Suprapubic skin (tissue), 3 donors: ENCODE data around the gene MEIOB.

ENCODE experiments used
- EP300 ChIP-seq: sonication (generic); formaldehyde crosslinking; IDR thresholded peaks from one replicate; pipeline ENCODE4 v1.6.1; 2017; ENCODE audit warnings: antibody characterized with exemption
- TF ChIP-seq, protein P1 (sequence below), 2 donors: fragments of 200-600 bp in 1 of 2; fragments of 450-650 bp in 1 of 2; sonication (generic) in 1 of 2; IDR thresholded peaks; one replicate each; pipeline ENCODE4 v1.5.1; 2016 to 2019; ENCODE audit warnings: antibody characterized with exemption in 2 of 2, mild to moderate bottlenecking in 1 of 2, moderate library complexity in 1 of 2

DNA sequence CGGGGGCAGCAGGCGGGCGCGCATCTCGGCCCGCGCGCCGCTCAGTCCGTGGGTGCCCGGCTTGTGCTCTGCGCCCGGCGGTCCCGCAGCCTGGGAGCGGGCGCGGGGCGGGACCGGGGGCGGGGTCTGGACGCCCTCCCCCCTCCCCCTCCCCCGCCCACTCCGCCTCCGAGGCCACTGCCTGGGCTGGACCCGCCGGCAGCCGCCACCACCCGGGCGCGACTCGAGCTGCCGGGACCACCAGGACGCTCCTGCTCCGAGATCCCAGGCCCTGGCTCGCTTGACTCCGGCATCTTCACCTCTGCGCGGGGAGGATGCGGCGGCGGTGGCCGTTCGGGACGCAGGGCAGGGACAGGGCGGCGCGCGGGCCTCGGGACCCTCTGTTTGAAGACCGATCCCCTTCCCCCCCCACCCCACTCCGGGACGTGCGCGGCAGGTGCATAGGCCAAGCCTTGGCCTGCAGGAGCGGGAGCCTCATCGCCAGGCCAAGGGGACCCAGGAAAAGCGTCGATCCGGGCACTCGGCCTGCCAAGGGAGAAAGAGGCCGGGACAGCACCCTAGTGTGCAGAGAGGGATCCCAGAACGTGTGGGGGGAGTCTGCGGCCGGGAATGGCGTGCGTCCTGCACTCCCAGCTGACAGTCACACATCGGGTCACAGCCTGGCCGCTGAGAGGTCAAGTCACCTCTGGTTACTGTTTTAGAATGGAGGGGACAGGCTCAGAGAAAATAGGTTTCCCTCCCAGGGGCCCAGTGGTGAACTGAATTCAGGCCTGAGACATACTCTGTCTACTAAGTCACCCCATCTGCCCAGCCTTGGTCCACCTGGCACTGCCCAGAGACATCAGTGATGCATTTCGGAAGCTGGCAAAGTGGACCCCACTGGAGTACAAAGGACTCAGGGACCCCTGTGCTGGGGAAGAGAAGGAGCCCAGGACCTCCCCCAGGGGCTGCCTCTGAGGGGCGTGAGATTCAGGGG, 46.7 kb upstream of the MEIOB start, which contains the start of gene HS3ST6:
- TF ChIP-seq, protein P1, sequence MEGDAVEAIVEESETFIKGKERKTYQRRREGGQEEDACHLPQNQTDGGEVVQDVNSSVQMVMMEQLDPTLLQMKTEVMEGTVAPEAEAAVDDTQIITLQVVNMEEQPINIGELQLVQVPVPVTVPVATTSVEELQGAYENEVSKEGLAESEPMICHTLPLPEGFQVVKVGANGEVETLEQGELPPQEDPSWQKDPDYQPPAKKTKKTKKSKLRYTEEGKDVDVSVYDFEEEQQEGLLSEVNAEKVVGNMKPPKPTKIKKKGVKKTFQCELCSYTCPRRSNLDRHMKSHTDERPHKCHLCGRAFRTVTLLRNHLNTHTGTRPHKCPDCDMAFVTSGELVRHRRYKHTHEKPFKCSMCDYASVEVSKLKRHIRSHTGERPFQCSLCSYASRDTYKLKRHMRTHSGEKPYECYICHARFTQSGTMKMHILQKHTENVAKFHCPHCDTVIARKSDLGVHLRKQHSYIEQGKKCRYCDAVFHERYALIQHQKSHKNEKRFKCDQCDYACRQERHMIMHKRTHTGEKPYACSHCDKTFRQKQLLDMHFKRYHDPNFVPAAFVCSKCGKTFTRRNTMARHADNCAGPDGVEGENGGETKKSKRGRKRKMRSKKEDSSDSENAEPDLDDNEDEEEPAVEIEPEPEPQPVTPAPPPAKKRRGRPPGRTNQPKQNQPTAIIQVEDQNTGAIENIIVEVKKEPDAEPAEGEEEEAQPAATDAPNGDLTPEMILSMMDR (IDR thresholded peaks at IDR 0.05) = no peak
- TF ChIP-seq EP300 = no peak
